UCSD-AML1 (cell line): ENCODE data around the gene WNK2.

ENCODE experiments used
- DNase-seq: peaks from one replicate; lab custom pipeline; 2025; ENCODE audit not compliant: unreplicated experiment; lab: John Stamatoyannopoulos, UW

Gene WNK2

DNA sequence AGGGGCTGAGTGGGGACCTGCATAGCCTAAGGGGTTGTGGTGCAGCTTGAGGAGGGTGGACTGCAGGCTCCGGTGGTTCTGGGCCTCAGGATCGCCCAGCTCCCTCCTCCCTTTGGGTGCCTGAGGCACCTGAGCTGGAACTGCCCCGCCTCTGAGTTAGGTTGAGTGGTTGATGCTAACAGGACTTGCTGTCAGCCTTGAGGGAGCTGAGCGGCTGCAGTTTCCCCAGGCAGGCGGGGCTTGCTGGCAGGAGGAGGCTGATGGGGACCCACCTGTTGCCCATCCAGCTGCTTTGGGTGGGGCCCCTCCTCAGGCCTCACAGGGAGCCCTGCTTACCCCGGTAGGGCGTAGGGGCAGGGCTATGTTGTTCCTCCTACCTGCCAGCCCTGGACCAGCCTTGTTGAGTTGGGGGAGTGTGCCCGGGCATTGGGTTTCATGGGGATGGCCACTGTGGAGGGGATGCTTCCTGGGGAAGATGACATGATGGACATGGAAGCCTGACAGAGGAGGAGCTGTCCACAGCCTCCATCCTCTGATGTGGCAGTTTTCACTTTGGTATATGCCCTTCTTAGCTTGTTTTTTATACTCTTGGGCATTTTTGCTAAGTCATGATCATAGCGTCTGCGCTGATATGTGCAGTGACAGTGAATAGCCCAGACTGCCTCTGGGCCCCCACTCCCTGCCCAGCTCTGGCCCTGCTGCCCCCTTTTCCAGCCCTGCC lies 14.3 kb downstream of the WNK2 start:
- DNase-seq, result no peak

DNA sequence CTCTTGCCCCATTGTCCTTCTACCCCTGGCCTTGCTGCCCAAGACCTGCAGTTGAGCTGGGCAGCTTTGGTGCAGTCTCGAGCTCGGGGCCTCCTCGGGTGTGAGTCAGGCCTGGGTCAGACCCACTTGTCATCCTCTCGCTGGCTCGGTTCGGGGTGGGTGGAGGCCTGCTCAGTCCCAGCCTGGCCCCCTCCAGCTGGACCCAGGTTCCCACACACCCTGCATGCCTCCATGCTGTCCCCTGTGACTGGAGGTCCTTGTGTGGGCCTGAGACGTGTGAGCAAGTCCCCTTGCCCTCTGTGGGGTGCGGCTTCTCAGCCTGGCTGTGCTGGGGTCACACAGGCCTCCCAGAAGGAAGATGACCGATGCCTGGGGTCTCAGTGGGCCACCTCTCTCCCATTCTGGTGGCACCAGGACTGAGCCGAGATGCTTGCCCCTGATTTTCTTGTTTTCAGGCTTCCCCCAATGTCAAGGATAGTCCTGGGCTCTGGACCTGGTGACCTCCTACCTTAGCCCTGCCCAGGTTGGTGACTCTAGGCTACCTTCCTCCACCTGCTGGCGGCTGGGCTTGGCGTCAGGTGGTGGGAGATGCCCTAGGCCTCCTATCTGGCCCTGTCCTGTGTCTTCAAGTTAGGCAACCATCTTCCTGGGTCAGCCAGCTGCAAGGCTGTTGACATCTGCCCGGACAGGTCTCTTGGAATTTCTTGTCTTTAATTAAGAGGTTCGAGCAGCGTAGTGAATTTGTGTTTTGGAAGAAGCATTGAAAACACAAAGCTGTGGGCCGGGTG lies 15.1 kb downstream of the WNK2 start:
- no peak for DNase-seq

DNA sequence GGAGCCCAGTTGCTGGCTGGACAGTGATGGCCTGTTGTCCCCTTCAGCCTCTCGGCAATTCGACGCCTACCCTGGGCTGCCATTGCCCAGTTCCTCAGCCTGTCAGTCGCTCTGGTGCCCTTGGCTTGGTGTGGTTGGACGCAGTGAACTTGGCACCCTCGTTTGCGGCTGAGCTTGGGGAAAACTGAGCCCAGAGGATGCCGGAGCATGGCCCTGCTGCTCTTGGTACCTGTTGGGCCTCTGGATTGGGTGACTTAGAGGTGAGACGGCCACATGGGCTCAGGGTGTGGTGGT lies 16.5 kb downstream of the WNK2 start:
- no peak for DNase-seq

DNA sequence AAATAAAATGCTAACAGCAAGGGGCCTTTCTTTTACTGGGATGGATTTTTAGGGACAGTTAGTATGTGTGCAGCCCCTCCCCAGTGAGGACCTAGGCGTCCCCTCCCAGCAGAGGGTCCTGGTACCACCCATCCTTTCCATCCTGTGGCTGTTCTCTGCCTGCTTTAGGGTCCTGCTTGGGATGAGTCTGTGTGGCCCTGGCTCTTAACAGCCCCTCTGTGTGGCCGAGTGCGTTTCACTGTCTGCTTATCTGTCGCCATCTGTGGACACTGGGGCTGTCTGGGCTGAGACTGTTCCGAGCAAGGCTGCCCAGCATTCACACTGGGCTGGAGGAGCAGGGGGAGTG lies 17.0 kb downstream of the WNK2 start:
- no peak for DNase-seq

DNA sequence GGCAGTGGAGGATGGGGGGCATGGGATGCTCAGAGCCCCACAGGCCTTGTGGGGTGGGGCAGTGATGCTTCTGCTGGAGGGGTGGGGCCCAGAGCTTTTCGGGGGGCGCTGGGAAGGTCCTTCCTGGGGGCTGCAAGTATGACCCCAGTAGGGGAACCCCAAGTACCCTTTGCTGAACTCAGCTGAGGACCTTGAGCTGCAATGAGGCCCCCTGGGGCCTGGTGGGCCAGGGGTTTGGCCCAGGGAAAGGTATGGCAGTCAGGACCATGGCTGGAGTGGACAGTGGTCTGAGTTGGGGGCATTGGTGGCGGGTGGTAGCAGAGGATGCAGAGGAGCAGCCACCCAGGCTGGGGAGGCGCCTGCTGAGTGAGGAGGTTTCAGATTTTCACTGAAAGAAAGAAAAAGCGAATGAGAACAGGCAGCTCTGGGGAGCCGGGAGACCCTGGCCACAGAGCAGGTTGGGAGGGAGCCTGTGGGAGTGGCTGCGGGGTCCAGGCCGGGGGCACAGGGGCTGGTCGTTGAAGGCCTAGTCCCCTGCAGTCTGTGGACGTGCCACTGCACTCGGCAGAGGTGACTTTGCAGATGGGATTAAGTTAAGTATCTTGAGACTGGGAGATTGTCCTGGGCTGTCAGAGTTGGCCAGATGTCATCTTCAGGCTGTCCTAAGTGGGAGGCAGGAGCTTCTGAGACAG lies 19.2 kb downstream of the WNK2 start:
- no peak for DNase-seq

DNA sequence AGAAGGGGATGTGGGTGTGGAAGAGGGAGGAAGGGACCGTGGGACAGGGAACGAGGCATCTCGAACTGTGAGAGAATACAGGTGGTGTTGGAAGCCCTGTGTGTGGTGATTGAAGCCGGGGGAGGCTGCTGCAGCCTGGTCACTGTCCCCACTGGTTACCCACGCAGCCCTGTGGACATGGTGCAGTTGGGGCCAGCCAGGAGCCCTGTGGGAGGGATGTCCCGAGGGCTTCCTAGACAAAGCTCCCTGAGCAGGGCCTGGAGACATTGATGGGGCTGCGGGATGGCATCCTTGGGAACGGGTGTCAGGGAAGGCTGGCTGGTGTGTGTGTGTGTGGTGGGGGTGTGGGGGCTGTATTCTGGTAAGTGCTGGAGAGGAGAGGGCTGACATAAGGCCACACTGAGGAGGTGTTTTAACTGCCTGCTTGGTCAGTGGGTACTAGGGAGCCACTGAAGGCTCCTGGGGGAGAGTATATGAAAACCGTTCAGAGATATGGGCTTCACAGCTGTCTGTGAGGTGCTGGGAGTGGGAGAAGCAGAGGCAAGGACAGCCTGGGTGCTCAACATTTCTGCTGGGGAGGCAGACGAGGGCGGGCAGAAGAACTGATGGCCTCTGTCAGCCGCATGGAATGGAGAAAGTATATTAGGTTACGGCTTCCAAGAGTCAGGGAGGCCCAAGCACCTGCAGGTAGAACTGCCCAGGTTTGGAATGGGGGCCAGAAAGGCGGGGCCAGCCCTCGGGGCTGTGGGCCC lies 20.0 kb downstream of the WNK2 start:
- DNase-seq, result no peak

DNA sequence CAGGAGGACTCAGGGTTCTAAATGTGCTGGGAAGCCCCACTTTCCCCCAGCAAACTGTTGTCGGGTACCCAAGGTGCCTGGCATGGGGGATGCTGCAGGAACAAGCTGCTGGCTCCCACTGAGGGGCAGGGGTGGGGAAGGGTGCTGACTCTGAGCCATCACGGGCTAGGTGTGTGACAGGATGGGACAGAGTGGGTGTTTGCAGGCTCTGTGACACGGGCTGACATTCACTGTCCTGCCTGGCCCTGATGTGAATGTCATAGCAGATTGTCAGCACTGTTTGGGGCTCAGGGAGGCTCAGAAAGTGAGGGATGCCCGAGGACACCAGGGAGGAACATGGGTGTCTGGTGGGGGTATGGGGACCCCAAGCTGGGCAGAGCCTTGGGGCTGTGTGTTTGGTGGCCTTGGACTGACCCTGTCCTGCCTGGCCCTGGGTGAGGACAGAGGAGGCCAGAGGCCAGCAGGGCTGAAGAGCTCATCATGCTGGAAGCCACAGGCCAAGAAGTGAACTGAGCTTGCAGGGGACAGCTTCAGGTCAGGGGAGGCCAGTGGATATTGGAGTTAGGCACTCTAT lies 20.6 kb downstream of the WNK2 start:
- no peak for DNase-seq

DNA sequence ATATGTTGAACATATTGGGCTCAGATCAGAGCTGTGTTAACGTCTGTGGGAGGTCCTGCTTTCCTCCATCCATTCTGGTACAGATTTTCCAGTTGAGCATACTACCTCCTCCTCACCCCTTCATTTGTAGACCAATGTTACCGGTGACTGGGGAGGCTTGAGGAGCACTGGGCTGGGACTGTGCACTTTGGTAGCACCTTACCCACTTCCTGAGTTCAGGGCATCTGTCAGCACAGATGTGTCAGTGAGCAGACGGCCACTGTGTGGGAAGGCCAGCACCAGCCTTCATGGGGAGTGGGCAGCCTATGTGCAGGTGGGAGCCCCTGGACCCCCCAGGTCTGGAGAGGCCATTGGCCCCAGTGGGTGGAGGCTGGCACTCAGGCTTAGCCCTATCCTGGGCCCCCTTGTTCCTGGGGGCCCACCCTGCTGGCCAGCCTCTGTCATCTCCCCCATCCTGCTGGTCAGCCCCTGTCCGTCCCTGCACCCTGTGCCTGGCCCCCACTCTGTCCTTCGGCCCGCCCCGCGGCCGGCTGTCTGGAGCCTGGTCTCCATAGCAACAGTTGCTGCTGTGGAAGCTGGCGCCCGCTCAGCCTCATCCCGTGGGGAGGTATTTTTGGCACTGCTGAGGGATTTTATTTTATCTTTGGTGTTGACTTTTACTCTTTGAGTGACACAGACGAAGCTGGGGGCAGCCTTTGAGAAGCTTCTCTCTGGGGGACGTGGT lies 21.3 kb downstream of the WNK2 start:
- DNase-seq, result no peak

DNA sequence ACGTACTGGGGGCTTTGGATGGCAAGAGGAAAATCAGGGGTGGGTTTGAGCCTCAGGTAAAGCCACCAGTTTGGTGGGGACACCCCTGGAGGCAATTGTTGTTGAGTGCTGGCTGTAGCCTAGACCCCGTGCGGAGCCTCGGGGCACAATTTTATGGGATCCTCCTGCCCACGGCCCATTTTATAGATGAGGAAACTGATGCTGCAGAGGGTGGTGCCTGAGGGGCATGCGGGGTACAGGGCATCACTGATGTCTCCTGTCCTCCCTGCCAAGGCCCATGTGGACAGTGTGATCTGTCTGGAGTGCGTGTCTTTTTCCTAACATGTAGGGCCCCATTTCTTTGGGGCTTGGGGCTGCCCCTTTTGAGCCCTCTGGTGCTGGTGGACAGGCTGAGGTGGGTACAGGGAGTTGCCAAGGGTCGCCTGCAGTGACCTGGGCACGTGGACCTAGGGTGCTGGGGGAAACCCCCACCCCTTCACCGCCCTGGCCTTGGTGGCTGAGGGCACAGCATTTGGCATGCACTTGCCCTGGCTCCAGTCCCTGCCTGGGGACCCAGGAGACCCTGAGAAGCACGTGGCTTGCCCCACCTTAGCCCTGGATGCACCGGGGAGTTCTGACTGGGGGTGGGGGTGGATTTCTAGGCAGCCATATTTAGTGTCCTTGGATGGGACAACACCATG lies 22.1 kb downstream of the WNK2 start:
- no peak for DNase-seq

DNA sequence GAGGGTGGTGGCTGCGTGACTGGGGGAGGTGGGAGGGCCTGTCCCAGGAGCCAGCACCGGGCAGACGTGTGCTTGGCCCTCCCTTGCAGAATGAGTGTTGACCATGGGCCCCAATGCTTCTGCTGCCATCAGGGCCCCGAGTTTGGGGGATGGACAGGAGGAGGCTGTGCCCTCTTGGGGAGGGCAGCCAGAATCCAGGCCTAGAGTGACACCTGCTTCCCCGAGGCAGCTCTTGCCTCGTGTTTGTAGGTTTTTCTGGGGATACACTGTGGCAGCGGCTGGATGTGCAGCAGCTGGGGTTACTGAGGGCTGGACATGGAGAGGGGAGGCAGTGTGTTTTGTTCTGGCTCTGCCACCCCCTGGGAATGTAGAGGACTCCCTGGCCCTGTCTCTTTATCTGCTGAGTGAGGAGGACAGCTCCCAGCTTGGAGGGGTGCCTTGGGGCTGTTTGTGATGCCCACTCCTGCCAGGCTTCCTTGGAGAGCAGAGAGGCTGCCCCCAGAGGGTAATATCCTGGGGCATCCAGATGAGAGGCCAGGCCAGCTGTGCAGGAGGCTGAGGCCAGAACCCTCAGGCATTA lies 22.7 kb downstream of the WNK2 start:
- DNase-seq, result no peak

DNA sequence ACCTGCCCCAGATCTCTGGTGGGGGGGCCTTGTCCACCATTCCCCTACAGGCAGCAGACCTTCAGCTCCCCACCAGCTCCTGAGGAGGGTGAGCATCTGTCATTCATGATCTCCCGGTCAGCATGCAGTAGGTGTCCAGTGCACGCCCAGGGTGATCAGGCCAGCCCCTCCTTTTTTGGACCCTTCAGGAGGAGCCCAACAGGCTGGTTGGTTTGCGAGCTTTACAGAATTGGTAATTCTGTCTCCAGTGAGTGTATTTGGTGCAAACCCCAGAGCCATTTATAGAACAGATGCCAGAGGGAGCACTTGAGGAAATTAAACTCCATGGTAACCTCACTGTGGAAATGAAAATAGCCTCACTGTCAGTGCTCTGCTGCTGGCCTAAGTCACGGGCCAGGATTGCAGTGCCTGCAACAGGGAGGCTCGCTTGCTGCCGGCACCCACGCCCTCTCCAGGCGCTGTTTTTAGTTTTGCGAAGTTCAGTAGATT lies 23.4 kb downstream of the WNK2 start:
- no peak for DNase-seq

DNA sequence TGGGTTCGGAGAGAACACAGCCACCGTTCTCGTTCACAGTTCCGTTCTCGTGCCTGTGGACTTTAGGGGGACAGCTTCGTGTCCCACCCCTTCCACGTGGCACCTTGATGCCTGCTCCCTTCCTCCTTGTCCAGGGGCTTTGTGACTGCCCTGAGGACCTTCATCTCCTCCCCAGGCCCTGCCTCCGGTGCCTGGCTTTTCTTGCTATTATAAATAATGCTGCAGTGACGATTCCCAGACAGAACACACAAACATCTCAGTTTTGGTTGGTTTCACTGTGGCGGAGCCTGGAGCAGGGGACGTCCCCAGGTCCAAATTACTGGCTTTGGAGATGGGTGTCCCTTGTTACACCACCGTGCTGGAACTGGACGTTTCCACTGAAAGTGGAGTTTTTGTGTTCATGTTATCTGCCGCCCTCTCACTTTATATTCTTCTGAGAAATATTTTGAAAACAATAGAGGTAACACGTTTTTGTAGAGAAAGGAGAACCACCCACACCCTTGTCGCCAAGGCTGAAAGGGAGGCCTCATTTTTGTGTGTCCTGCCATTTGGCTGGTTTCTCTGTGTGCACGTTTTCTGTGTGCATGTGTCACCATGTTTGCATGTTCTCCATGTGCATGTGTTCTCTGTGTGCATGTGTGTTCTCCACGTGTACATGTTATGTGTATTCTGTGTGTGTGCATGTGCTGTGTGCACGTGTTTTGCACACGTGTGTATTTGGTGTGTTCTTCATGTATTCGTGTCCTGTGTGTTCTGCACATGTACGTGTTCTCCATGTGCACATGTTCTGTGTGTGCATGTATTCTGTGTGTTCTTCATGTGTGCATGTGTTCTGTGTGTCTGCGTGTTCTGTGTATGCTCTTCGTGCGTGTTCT lies 24.2 kb downstream of the WNK2 start:
- DNase-seq, result no peak

DNA sequence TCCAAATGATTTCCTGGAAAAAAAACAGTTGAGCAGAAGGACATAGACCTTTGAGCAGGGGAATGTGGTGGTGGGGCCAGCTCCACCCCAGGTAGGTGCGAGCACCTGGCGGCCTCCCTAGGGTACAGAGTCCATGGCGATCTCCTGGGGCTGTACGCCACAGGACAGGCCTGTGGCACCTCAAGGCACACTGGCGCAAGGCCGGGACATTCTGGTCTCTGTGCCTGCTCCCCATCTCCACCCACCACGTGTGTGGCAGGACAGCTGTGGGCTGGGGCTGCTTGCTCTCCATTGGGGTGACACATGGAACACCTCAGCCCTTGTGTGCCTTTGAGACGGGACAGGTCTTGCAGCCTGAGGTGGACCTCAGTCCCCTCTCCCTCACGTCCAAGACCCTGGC lies 25.2 kb downstream of the WNK2 start:
- no peak for DNase-seq

DNA sequence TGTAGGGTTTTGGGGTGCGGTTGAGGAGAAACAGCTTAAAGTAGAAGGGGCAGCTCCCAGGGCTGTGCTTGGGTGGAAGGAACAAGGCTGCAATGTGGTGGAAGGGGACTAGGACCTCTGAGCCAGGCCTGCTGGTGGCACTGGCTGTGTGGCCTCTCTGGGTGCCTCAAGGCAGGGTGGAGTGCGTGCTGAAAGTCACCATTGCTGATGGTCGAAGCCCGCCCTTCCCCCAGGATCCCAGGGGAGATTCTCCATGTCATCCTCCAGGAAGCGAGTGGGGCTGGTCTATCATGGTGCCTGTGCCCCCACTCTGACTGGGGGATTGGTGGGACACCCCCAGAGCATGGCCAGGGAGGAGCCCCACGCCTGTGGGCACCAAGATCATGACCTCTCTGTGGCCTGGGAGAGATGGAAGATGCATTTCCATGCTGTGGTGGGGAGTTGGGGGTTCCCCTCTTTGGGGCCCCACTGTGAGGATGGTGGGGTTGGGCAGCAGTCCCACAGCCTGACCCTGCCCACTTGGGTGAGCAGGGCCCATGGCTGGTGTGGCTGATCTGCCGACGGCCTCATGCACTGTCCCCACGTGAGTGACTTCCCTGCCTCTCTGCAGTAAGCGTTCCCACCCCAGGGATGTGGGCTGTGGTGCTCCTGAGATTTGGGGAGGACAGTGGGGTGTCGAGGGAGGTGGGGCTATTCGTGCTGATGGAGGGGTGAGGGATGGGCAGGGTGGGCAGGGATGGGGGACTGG lies 25.8 kb downstream of the WNK2 start:
- DNase-seq, result no peak

DNA sequence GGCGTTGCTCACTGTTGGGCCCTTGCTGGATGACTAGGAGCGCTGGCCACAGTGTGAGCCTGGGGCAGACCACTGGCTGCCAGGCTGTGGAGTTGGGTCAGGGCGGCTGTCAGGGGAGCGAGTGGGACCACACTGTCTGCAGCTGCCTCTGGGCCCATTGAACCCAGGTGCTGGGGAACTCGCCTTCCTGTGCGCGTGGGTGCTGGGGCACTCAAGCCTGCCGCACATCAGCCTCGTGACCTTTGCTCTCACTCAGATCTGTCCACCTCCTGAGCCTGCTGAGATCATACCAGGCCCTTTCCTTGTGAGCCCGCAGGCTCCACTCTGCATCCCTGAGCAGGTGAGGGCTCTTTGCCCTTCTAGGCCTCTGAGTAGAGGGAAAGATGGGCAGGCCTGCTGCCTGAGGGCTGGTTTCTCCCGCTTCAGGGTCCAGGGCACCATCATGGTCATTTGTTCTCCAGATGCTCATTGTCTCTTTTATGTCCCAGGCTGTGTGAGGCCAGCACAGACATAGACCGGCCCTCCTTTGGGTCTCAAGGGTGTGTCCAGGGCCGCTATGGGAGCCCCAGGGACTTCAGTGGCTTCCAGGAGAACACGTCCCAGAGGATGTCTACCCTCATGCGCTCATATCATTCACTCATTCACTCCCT lies 26.5 kb downstream of the WNK2 start:
- DNase-seq, result no peak

DNA sequence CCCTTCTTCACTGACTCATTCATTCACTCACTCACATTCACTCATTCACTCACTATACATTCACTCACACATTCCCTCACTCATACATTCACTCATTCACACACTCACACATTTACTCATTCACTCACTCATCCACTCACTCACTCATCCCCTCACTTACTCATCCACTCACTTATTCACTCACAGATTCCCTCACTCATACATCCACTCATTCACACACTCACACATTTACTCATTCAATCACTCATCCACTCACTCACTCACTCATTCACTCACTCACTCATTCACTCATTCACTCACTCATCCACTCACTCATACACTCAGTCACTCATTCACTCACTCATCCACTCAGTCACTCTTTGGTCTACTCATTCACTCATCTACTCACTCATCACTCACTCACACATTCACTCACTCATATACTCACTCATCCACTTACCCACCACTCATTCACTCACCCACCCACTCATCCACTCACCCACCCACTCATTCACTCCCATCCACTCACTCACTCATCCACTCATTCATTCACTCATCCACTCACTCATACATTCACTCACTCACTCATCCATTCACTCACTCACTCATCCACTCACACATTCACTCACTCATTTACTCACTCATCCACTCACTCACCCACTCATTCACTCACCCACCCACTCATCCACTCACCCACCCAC lies 27.2 kb downstream of the WNK2 start:
- no peak for DNase-seq

DNA sequence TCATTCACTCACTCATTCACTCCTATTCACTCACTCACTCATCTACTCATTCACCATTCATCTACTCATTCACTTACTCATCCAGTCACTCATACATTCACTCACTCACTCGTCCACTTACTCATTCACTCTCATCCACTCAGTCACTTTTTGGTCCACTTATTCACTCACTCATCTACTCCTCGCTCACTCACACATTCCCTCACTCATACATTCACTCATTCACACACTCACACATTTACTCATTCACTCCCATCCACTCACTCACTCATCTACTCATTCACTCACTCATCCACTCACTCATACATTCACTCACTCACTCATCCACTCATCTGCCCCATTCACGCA lies 27.7 kb downstream of the WNK2 start:
- no peak for DNase-seq
